Left kidney (tissue), 8 donors: Measurements from ENCODE around the gene PSMB3. TPM values are rescaled to one million over a fixed set of nuclear protein-coding genes. Genes with fewer than 3 reads are reported as not detected.

Source experiments
- DNase-seq: peaks from one replicate; pipeline ENCODE4 v3.0.0-alpha.2; 2013
- long read RNA-seq, 8 donors: transcript quantifications; one replicate each; lab custom pipeline, GENCODE V29; 2026
- polyA plus RNA-seq: library from polyadenylated mRNA; unstranded; fragments of 120-200 nt; gene quantifications from one replicate; pipeline ENCODE4 v1.2.1, GENCODE V29; 2013; ENCODE audit not compliant: insufficient read length

PSMB3 gene
- polyA plus RNA-seq, result 112 TPM
- long read RNA-seq, donor 1, transcript PSMB3-211 (6 exons, 773 nt), result major isoform, 122 of 8,651 reads
- long read RNA-seq, donor 1, transcript PSMB3-210 (2 exons, 562 nt), result minor isoform, 21 of 8,651 reads
- long read RNA-seq, donor 1, transcript PSMB3-209 (3 exons, 426 nt), result minor isoform, 16 of 8,651 reads
- long read RNA-seq, donor 1, partial matches to known transcripts, result 8,354 of 8,651 reads
- long read RNA-seq, donor 1, other reads (novel, unspliced or antisense), result 136 of 8,651 reads
- long read RNA-seq, donor 2, transcript PSMB3-211 (6 exons, 773 nt), result major isoform, 79 of 112 reads
- long read RNA-seq, donor 2, transcript PSMB3-210 (2 exons, 562 nt), result minor isoform, 17 of 112 reads
- long read RNA-seq, donor 2, partial matches to known transcripts, result 12 of 112 reads
- long read RNA-seq, donor 2, other reads (novel, unspliced or antisense), result 0 of 112 reads
- long read RNA-seq, donor 3, transcript PSMB3-211 (6 exons, 773 nt), result major isoform, 62 of 99 reads
- long read RNA-seq, donor 3, transcript PSMB3-209 (3 exons, 426 nt), result minor isoform, 9 of 99 reads
- long read RNA-seq, donor 3, transcript PSMB3-210 (2 exons, 562 nt), result minor isoform, 13 of 99 reads
- long read RNA-seq, donor 3, partial matches to known transcripts, result 14 of 99 reads
- long read RNA-seq, donor 3, other reads (novel, unspliced or antisense), result 0 of 99 reads
- long read RNA-seq, donor 4, transcript PSMB3-210 (2 exons, 562 nt), result minor isoform, 10 of 38 reads
- long read RNA-seq, donor 4, transcript PSMB3-211 (6 exons, 773 nt), result major isoform, 16 of 38 reads
- long read RNA-seq, donor 4, transcript PSMB3-209 (3 exons, 426 nt), result minor isoform, 11 of 38 reads
- long read RNA-seq, donor 4, partial matches to known transcripts, result 0 of 38 reads
- long read RNA-seq, donor 4, other reads (novel, unspliced or antisense), result 0 of 38 reads
- long read RNA-seq, donor 5, transcript PSMB3-211 (6 exons, 773 nt), result major isoform, 187 of 229 reads
- long read RNA-seq, donor 5, transcript PSMB3-210 (2 exons, 562 nt), result minor isoform, 10 of 229 reads
- long read RNA-seq, donor 5, transcript PSMB3-209 (3 exons, 426 nt), result minor isoform, 11 of 229 reads
- long read RNA-seq, donor 5, partial matches to known transcripts, result 19 of 229 reads
- long read RNA-seq, donor 5, other reads (novel, unspliced or antisense), result 0 of 229 reads
- long read RNA-seq, donor 6, transcript PSMB3-211 (6 exons, 773 nt), result major isoform, 100 of 9,957 reads
- long read RNA-seq, donor 6, transcript PSMB3-209 (3 exons, 426 nt), result minor isoform, 12 of 9,957 reads
- long read RNA-seq, donor 6, transcript PSMB3-210 (2 exons, 562 nt), result minor isoform, 18 of 9,957 reads
- long read RNA-seq, donor 6, transcript PSMB3-212 (5 exons, 552 nt), result minor isoform, 5 of 9,957 reads
- long read RNA-seq, donor 6, partial matches to known transcripts, result 9,632 of 9,957 reads
- long read RNA-seq, donor 6, other reads (novel, unspliced or antisense), result 190 of 9,957 reads
- long read RNA-seq, donor 7, transcript PSMB3-209 (3 exons, 426 nt), result minor isoform, 17 of 300 reads
- long read RNA-seq, donor 7, transcript PSMB3-210 (2 exons, 562 nt), result minor isoform, 20 of 300 reads
- long read RNA-seq, donor 7, transcript PSMB3-211 (6 exons, 773 nt), result major isoform, 159 of 300 reads
- long read RNA-seq, donor 7, partial matches to known transcripts, result 90 of 300 reads
- long read RNA-seq, donor 7, other reads (novel, unspliced or antisense), result 9 of 300 reads
- long read RNA-seq, donor 8, transcript PSMB3-211 (6 exons, 773 nt), result major isoform, 33 of 41 reads
- long read RNA-seq, donor 8, transcript PSMB3-210 (2 exons, 562 nt), result minor isoform, 6 of 41 reads
- long read RNA-seq, donor 8, partial matches to known transcripts, result 0 of 41 reads
- long read RNA-seq, donor 8, other reads (novel, unspliced or antisense), result 0 of 41 reads

DNA sequence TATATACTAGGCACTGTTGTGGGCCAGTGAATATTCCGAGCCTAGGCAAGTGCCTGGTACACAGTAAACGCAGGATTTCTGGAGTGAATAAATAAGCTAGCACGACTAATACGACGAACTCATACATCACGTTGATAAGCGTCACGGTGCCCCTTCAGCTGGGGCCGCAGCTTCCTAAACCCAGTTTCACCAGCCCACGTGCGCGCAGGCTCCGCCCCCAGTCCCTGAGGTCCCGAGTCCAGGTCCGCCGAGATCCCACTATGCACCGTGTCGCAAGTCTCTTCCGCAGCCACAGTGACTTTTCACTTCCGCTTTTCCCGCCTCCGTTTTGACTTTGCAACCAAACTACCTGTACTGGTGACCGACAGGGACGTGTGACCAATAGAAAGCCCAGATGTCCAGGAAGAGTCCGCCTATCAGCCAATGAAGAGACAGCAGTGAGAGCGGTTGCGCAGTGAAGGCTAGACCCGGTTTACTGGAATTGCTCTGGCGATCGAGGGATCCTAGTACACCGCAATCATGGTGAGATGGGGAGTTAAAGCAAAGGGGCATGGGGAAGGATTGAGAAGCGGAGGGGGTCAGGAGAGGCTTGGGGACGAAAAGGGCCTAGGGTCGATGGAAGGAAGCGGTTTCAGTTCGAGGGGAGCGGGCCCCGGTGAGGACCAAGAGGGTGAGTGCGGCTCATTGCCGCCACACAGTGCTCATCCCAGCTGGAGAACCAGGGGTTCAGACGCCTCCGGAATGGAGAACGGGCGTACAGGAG, at the start of gene PSMB3:
PSMB3 (plus strand) TSS at position 434 of the 763 bp plus-strand sequence; CDS start at position 520, 86 bp downstream.
- DNase-seq, result peak; percentile 99

DNA sequence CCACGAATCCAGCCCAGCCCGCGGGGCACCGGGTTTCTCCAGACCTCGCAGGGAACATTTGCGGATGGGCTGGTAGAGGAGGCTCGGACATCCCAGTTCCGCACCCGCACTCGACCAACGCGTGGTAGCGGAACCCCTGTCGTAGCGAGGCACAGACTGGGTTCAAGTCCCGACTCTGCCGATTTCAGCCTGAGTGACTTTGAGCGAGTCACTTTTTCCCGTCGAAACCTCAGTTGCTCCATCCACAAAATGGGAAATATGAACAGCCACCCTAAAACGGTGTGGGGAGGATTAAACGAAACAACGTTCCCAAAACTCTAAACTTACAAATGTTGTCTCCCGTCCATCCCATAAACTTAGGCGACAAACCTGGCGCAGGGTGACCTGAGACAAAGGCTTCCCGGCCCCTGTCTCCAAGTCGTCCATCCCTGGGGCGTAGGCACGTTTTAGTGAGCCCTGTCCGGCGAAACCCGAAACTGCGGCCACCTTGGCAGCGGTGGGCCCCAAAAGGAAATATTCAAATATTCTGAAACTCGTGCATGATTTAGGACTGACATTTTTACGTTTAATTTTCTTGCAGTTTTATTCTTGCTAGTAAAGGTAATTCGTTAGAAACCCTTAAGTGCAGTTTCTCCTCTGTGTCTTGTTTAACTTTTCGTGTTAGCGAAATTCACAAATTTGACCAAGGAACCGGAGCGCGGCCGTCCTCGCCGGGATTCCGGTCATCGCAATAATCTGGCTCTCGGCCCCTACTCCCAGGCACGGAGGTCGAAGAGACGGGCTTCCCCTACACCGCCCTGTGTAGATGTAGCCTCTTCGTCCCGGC, 49.4 kb upstream of the PSMB3 start:
- peak; percentile 13 for DNase-seq

DNA sequence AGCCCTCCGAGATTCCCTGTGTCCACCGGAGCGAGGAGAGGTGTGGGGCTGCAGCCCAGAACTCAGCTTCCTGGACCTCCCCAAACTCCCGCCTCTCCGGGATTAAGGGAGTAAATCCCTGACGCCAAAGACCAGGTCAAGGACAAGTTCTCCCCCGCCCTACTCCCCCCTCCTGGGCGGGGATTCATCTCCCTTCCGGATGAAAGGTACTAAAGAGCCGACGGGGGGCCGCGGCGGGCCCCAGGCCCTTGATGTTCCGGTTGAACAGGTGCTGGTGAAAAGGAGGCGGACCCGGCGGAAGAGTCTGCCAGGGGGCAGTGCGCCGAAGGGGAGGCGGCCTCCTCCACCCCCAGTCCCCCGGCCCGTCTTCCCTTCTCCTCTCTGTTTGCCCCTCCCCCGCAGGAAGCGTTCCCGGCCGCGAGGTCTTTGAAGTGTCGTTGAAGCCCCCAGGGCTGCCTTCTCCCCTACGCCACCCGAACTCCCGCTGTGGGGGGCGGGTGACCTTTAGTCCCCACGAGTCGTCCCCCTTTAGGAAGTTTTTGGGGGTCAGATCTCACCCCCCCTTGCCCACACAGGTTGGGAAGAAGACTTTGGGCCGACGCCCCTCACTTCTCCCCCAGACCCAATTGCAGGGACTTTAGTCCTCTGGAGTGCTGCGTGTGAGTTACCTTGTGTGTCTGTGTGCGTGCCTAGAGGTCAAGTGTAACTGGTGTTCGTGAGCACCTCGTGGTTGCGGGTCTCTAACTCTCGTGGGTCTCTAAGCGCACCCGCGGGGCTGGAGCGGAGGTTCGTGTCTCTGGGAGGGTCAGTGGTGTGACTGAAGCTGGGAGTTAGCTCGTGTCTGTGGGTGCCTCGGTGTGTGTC, 48.6 kb upstream of the PSMB3 start:
- peak; percentile 89 for DNase-seq

DNA sequence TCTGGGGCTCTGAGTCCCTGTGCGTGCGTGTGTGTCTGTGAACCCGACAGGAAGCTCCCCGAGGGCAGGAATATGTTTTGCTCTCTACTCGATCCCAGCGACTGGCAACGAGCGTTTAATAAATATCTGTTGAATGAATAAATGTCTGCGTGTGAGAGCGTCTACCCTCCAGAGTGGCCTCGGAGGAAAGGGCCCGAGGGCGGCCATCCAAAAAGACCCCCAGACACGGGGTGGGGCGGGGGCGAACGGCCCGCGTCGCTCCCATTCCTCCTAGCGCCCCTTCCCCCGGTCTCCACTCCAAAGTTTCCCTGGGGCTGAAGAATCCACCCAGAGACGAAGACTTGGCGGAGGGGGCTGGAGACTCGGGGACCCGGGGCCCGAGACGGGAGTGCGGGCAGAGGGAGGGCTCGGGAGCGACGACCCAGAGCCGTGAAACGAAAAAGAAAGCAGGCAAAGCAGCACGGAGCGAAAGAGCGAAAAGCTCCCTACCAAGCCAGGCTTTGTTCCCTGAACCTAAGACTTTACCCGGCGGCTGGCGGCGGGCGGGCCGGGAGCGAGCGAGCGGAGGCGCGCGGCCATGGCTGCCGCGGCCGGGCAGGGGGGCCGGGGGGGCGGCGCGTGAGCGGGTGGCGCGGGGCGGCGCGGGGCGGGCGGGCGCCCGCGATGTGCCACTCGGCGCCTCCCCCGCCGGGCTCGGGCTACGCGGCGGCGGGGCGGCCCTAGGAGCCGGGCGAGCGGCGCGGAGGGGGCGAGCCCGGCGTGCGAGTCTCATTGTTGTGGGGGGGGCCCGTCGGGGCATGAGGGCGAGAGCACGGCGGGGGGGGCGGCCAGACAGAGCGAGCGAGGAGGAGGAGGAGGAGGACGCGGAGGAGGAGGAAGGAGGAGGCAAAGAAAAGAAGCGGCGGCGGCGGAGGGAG, 47.7 kb upstream of the PSMB3 start, which contains the start of gene MLLT6:
MLLT6 (plus strand) TSS at position 668 of the 917 bp plus-strand sequence. CDS start 360 bp downstream, outside the sequence.
- DNase-seq, result peak; percentile 81

DNA sequence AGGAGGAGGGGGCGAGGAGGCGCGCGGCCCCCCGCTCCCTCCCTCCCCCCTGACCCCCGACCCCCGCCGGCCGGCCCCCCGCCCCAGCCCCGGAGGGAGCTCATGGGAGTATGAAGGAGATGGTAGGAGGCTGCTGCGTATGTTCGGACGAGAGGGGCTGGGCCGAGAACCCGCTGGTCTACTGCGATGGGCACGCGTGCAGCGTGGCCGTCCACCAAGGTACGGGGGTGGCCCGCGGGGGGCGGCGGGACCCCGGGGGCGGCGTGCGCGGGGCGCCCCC, 47.1 kb upstream of the PSMB3 start:
- no peak for DNase-seq

DNA sequence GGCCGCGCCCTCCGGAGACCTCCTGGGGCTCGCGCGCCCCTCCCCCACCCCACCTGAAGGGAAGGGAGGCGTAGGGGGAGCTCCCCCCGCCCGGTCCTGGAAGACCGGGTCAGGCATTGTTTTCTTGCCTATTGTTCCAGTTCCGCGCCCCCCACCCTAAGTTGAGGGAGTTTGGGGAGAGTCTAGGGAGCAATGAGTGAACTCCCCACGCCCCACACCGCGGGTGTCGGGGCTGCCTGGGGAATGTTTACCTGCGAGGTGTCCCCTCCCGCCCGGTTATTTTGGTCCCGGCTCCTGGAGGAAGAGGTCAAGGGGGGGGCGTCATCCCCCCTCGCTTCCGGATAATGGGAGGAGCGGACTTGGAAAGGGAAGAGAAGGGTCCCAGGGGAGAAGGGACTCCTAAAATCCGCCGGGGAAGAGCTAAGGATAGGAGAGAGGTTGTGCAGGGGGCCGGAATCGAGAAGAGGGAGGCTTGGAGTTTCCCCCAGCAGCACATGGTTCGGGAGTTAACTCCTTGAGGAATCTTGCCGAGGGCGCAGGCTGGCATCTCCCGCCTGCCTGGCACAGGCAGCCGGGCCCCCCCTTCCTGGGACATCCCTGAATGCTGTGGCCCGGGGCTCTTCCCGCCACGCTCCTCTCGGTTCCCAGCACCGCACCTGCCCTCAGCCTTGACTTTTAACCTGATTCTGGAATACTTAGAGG, 46.6 kb upstream of the PSMB3 start:
- DNase-seq, result no peak

DNA sequence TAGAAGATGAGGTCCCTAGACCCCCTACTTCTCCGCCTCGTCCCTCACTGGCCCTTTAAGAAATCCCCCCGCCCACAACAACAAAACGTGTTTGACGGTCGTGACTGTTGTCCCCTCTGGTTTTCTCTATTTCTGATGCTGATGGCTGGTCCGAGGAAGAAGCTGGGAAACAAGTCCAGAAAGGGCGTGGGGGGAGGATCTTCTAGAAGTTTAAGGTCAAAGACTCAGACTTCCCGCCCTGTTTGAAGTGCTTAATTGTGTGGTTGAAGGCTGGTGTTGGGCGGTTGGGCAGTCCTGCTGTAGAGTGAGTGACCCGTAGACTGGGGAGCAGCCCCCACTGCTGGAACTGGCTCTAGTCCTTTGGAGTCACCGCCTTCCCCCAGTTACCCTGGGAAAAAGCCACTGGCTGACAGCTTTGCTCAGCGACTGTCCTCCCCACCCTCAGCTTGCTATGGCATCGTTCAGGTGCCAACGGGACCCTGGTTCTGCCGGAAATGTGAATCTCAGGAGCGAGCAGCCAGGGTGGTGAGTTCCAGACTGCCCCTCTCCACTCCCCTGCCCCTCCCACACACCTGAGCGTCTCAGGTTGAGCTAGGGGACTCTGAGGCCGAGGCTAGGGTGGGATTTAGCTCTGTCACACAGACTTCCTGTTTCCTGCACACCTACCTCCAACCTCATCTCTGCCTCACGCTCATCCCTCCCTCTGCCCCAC, 45.9 kb upstream of the PSMB3 start:
- DNase-seq, result no peak

DNA sequence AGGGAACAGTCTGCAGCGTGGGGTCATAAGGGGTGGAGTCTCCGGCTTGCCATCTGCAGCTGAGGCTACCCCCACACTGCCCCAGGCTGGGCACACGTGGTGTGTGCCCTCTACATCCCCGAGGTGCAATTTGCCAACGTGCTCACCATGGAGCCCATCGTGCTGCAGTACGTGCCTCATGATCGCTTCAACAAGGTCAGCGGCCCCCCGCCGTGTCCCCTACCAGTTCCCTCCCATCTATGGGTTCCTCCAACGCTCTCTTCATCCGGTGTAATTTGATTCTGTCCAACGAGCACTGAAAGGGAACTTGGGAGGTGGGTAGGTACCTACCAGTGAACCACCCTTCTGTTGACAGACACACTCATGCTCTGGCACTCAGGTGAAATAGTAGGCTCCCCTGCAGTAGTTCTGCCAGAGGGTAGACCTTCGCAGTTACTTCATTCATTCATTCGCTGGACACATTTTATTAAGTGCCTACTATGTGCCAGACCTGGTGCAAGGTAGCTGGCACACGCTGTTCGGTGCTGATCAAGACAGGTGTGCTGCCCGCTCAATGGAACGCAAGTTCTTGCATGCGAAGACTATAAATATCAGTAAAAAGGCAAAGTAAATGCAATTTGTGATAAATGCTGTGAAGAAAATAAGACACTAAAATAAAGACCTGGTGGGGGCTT, 44.7 kb upstream of the PSMB3 start:
- no peak for DNase-seq

DNA sequence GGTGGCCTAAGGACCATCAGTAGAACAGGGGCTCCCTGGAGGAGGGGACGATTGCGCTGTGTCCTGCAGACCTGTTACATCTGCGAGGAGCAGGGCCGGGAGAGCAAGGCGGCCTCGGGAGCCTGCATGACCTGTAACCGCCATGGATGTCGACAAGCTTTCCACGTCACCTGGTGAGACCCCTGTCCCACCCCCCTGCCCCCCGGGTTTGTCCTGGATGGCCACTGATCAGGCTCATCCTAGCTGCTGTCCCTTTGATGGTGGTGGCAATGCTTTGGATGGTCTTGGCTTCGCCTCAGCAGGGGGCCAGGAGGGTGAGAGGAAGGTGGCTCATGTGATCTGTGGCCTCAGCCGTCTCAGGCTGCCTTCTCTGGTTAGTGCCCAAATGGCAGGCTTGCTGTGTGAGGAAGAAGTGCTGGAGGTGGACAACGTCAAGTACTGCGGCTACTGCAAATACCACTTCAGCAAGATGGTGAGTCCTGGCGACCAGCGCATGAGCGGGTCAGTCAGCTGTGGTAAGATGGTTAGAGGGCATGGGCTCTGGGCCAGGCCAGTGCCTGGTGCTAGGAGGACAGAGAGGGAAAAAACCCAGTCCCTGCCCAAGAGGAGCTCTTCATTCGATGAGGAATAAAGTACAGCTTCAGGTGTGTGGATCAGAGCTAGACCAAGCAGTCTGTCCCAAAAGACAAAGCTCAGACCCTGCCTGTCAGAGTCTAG, 43.3 kb upstream of the PSMB3 start:
- DNase-seq, result no peak

DNA sequence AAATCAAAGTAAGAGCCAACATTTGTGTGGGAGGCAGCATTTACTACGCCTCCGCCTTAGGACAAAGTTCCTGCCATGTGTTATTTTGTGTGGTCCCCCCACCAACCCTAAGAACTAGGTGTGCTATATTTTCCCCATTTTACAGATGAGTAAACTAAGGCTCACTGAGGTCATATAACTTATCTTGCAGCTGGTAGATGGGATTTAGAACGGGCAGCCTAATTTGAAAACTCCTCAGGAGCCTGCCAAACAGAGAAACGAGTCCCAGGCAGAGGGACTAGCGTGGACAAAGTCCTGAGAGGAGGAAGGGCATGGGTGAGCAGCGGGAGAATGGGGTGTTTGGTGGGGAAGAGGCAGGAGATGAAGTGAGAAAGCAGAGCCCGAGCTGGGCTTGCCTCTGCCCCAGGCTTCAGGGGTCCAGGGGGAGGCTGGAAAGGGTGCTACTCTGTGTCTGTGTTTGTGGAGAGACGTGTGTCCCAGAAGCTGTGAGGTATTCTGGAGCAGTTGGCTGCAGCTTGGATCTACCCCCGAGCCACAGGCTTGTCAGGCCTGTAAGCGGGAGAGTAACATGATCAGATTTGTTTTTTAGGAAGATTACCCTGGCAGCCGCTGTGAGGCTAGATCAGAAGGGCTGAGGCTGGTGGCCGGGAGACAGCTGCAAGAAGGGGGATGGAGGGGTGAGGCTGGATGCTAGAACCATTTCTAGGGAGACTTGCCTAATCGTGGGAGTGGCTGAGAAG, 42.5 kb upstream of the PSMB3 start:
- no peak for DNase-seq

DNA sequence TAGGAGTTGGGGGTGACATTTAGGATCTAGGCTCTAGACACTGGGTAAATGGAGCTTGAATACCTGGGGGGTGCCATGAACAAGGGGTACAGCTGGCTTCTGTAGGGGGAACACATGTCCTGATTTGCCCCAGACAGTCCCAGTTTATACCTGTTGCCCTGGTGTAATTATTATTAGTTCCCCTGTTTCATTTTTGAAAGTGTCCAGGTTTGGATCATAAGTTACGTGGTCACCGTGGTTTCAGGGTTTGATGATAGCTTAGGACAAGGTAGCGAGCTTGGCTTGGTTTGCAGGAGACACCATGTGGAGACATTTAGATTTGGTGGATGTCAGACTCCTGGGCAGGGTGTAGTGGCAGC, 42.0 kb upstream of the PSMB3 start:
- DNase-seq, result no peak

DNA sequence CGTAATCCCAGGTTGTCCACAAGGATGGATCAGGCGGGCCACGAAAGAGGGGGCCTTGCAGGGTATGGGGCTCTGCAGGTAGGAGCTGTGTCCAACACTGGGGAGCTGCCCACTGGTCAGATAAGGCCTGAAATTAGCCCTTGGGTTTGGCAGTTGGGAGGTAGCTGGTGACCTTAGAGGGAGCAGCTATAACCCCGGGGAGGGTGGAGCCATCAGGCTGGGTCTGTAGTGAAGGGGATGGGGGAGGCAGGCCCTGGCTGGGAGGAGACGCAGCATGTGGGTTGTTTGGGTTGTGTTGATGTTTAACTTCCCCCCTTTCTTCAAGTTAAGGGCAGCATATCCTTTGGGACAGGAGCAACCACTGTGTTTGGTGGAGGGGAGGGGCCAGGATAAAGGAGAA, 41.6 kb upstream of the PSMB3 start:
- DNase-seq, result no peak

DNA sequence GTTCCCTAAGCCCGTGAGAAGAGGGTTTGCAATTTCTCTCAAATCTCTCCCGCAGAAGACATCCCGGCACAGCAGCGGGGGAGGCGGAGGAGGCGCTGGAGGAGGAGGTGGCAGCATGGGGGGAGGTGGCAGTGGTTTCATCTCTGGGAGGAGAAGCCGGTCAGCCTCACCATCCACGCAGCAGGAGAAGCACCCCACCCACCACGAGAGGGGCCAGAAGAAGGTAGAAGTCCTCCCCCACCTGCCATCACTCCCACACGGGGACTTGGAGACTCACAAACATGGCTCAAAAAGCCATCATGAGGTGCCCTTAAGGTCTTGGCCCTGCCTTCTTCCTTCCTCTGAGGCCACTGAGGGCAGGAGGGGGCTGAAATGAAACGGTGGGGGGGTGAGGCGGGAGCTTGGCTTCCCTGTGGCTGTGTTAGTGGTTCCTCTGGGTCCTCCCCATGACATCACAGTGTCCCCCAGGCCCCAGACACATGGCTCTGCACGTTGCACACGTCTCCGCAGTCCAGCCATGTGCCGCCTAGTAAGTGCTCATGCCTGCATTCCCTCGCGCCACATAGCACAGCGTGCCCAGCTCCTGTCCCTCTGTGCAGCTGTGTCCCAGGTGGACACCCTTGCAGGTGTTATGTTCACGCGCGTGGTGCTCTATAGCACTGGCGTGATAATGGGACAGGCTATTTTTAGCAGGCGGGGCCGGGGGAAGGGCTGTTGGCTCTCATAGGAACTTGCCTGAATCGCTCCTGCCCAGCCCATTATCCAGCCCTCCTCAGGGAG, 40.6 kb upstream of the PSMB3 start:
- no peak for DNase-seq
